Iris pigment epithelial cell (primary cell): ENCODE results near the gene OR9I1.

Experiments
- DNase-seq: peaks from one replicate; pipeline ENCODE4 v3.0.0-alpha.2; 2011; ENCODE audit warnings: low read depth

The OR9I1 gene, protein sequence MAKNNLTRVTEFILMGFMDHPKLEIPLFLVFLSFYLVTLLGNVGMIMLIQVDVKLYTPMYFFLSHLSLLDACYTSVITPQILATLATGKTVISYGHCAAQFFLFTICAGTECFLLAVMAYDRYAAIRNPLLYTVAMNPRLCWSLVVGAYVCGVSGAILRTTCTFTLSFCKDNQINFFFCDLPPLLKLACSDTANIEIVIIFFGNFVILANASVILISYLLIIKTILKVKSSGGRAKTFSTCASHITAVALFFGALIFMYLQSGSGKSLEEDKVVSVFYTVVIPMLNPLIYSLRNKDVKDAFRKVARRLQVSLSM

DNA sequence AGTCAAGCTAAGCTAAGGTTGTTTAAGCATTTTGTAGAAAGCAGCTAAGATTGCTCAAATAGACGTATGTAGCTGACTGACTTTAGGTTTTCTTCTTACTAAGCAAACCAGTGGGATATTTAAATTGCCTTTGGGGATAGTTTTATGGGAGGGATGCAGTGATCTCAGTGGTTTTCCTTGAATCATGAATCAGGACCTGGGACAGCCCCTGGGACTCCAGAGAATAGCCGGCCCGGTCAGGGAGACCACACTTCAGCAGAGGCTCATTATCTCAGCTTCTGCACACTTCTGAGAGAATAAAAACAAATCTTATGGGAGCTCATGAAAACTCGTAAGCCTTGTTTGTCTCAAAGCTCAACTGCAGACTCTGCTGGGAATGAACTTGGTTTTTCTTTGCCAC, at the start of gene OR9I1:
Gene OR9I1 (minus strand): TSS at position 62 of the 400 bp plus-strand sequence. CDS start 6,086 bp downstream, outside the sequence.
- no peak for DNase-seq

DNA sequence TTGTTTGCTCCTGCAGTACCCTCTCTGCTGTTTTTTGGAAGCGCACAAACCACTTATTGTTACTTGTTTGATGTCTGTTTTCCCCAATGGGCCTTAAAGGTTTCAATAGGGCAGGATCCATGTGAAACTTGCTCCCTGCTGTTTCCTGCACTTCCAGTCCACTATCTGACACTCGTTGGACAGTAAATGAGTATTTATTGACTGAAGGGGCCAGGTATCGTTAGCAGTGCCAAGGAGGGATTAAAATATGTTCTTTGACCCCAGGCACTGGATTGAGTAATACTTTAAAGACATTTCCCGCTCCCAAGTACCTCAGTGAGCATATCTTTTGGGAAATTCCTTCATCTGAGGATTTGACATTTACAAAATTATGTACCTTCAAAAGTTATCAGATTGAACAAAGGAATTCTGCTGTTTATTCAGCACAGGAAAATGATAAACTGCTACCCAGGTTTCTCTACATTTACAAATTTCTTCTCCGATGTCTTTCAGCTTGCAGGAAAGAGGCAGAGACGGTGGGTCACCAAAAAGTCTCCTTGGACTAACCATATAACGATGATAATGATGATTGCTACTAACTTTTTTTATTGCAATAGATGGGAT, 40.3 kb upstream of the OR9I1 start:
- DNase-seq = no peak

DNA sequence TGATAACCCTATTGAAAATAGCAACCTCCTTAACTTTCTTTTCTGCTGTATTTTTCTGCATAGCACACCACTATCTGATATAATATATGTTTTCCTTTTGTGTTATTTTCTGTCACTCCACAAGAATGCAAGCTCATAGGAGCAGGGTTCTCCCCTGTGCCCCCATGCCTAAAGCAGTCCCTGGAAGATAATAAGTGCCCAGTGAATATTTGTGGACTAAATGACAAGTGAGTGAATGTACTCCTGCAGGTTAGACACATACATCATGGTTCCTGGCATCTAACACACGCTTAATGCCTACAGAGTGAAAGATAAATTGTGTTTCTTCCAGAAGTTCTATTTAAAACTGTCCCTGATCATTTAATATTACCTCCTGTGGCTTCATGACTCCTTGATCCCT, 39.7 kb upstream of the OR9I1 start:
- DNase-seq = no peak

- no peak for DNase-seq
Measured at GRCh38 chr11:58164389-58164788, 39.1 kb upstream of the OR9I1 start.

DNA sequence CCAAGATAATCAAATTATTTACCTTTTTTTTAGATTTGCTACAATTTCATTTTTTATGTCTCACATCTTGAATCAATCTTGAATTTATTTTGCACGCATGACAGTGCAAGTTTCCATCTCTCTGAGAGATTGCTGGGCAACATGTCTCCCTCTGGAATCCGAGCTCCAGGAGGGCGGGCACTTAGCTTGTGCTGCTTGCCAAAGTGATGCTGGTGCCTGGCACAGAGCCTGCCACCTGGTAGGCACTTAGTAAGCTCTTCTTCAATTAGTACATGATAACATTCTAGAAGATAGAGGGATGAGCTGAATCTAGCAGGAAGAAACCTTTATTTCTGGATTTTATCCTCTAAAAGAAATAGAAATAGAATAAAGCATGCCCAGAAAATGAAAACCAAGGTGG, 27.5 kb upstream of the OR9I1 start:
- no peak for DNase-seq

GRCh38 chr11:58142761-58143160, 17.4 kb upstream of the OR9I1 start:
- DNase-seq = no peak

GRCh38 chr11:58135171-58135570, 9.8 kb upstream of the OR9I1 start:
- no peak for DNase-seq

DNA sequence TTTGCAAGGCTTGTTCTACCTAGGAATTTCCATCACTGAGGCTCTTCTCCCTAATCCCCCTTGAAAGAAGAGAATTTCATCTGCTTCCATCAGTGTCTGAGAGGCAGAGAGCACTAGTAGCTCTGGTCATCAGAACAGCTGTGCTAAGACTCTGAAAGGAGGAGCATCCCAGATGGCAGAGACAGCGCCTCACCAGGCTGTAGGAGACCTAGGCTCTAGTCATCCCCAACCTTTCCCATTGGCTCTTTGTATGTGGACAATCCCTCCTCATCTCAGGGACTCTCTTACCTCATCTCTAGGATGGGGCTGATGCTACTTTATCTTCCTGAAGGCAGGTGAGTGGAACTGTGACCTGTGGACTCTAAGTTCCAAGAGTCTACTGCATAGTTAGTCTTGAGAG, 8.8 kb upstream of the OR9I1 start:
- no peak for DNase-seq

DNA sequence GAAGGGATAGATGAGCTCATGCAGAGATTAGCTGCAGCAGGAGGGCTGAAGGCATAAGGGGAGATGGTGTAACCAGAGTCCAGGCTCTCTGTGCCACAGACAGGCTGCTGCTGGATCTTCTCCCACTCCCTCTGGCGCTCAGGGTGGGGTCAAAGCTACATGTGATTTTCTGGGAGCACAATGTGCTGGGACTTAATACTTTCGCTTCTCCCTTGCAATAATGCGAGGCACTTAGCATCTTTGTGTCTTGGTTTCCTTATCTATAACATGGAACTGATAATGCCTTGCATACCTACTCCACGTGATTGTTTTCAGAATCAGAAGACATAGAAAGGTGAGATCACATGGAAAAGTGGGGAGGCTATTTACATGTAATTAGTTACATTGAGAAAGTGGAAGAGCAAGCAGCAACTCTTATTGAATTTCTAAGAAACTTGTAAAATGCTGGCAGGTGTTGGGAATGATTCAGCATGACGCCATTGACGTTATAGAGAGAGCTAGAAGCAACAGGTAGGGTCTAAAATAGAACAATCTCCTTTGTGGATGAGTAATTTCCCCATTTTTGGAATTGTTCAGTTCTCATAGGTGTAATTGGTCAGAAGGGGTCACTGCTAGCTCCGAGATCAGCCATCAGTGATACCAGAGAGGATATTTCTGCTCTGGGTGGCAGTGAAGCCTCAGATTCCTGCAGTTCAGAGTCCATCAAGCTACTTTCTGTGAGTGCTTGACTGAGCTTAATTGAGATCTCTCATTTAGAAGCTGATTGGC, 8.2 kb upstream of the OR9I1 start:
- no peak for DNase-seq

DNA sequence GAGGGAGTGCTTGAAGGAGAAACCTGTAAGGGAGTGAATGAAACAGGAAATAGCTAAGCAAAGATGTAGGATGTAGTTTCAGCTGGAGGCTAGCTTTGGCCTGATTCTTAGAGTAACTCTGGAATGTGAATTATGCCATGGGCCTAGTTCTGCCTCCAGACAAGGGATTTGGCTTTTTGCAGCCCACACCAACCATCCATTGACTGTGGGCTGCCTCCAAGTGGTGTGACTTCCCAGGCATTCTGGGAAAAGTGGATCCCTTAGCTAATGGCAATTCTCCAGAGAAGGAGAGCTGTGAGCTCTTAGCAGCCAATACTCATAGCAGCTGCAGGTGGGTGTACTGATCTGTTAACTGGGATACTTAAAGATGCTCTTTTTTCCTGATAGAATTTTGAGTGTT, 2.0 kb upstream of the OR9I1 start:
- no peak for DNase-seq

GRCh38 chr11:58121096-58121495, 4.2 kb downstream of the OR9I1 start:
- DNase-seq = no peak

- no peak for DNase-seq
Measured at GRCh38 chr11:58097437-58097836, 27.9 kb downstream of the OR9I1 start.

DNA sequence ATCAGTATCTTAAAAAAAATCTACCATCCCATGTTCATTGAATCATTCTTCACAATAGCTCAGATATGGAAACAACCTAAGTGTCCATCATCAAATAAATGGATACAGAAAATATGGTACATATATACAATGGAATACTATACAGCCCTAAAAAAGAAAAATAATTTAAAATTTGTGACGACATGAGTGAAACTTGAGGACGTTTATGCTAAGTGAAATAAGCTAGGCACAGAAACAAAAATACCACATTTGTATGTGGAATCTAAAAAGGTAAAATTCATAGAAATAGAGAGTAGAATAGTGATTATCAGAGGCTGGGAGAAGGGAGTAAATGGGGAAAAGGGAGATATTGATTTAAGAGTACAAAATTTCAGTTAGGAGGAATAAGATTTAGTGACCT, 38.8 kb downstream of the OR9I1 start:
- no peak for DNase-seq

DNA sequence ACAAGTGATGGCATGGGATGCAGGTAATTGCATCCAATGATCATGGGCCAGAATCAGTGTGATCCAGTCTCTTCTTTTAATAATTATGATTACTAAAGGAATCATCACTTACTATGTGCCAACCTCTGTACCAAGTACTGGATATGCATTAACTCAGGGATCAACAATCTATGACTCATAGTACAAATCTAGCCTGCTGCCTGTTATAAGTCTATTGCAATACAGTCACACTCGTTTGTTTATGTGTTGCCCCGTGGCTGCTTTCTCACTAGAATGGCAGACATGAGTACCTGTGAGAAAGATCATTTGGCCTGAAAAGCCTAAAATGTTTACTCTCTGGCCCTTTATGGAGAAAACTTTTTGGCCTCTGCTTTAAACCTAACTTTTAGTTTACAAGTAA, 49.5 kb downstream of the OR9I1 start:
- peak; percentile 69 for DNase-seq

GRCh38 chr11:58070585-58070984, 54.7 kb downstream of the OR9I1 start:
- DNase-seq = no peak

DNA sequence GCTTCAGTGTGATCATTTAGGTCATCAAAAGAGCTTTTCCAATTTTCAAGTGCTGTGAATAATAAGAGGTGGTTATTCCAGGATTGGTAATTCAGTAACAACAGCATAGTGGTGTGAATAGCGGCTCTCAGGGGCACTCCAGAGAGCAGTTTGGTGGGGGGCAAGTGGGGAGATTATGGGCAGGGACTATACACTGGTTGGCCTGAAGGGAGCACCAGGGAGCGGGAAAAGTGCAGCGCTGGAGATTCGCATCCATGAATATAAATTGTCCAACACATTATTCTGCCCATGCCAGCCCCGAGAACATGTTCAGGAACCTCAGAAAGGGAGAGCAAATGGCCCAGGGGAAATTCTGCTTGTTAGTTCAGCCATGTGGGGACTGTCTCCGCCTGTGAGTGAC, 56.7 kb downstream of the OR9I1 start:
- no peak for DNase-seq

- DNase-seq = no peak
Measured at GRCh38 chr11:58067685-58068084, 57.6 kb downstream of the OR9I1 start.
